Liver (tissue), 3 donors: Measurements from ENCODE around the gene GRIP2.

Source experiments
- JUND ChIP-seq, 2 donors: IDR thresholded peaks; 2 replicates each; pipeline ENCODE4 v1.6.1; 2016; ENCODE audit warnings: antibody characterized with exemption in 2 of 2
- RAD21 ChIP-seq, 2 donors: IDR thresholded peaks; 2 replicates each; pipeline ENCODE4 v1.6.1; 2016; ENCODE audit warnings: antibody characterized with exemption in 2 of 2, mild to moderate bottlenecking in 2 of 2
- SP1 ChIP-seq: IDR thresholded peaks from 2 replicates; pipeline ENCODE4 v1.6.1; 2018; ENCODE audit warnings: antibody characterized with exemption, mild to moderate bottlenecking
- TAF1 ChIP-seq: conservative IDR thresholded peaks from 2 replicates; pipeline ENCODE4 v1.6.1; 2016; ENCODE audit warnings: antibody characterized with exemption, mild to moderate bottlenecking
- TF ChIP-seq, protein P1 (sequence below): fragments of 150-350 bp; IDR thresholded peaks from 2 replicates; pipeline ENCODE4 v1.5.1; 2017; ENCODE audit warnings: improper control_type of control experiment, low read depth, low read length; ENCODE audit not compliant: missing input control
- TF ChIP-seq, protein P2 (sequence below): IDR thresholded peaks from 2 replicates; pipeline ENCODE4 v1.6.1; 2016; ENCODE audit warnings: antibody characterized with exemption
- TF ChIP-seq, protein P3 (sequence below): IDR thresholded peaks from 2 replicates; pipeline ENCODE4 v1.6.1; 2016; ENCODE audit warnings: antibody characterized with exemption, mild to moderate bottlenecking
- TF ChIP-seq, protein P4 (sequence below): IDR thresholded peaks from 2 replicates; pipeline ENCODE4 v1.6.1; 2016; ENCODE audit warnings: antibody characterized with exemption
- donor health status: healthy.
- donor health status: healthy.

DNA sequence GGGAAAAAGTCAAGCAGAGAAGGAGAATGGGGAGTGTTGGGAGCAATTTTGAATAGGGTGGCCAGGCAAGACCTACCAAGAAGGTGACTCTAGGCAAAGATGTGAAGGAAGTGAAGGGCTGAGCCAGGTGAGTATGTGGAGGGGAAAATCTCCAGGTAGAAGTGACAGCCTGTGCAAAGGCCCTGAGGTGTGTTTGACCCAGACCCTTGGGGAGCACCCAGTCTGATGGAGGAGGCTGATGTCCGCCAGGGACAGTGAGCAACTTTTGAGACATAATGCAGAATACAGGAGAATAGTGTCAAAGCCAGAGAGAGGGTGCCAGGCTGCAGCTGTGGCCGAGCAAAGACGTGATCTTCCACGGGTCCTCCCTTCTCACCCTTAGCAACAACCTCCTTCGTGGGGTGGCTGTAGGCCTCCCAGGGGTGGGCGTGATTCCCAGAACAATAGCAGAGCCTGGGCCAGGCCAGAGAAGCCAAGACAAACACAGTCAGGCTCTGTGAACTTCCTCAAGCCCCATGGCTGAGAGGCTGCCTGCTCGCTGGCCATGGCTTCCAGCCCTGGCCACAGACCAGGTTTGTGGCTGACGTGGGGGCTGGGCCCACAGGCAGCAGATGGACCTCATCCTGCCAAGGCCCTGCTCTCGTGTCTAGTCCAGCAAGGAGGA lies 79.7 kb downstream of the GRIP2 start:
- TF ChIP-seq, protein P1, sequence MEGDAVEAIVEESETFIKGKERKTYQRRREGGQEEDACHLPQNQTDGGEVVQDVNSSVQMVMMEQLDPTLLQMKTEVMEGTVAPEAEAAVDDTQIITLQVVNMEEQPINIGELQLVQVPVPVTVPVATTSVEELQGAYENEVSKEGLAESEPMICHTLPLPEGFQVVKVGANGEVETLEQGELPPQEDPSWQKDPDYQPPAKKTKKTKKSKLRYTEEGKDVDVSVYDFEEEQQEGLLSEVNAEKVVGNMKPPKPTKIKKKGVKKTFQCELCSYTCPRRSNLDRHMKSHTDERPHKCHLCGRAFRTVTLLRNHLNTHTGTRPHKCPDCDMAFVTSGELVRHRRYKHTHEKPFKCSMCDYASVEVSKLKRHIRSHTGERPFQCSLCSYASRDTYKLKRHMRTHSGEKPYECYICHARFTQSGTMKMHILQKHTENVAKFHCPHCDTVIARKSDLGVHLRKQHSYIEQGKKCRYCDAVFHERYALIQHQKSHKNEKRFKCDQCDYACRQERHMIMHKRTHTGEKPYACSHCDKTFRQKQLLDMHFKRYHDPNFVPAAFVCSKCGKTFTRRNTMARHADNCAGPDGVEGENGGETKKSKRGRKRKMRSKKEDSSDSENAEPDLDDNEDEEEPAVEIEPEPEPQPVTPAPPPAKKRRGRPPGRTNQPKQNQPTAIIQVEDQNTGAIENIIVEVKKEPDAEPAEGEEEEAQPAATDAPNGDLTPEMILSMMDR: no peak
- TF ChIP-seq RAD21 (IDR thresholded peaks at IDR 0.05) (peak in 1 of 2 donors; percentile 10), TAF1 (no peak), JUND (IDR thresholded peaks at IDR 0.05) (no peak), SP1 (no peak)
- TF ChIP-seq, protein P2, sequence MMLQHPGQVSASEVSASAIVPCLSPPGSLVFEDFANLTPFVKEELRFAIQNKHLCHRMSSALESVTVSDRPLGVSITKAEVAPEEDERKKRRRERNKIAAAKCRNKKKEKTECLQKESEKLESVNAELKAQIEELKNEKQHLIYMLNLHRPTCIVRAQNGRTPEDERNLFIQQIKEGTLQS: no peak
- TF ChIP-seq, protein P3, sequence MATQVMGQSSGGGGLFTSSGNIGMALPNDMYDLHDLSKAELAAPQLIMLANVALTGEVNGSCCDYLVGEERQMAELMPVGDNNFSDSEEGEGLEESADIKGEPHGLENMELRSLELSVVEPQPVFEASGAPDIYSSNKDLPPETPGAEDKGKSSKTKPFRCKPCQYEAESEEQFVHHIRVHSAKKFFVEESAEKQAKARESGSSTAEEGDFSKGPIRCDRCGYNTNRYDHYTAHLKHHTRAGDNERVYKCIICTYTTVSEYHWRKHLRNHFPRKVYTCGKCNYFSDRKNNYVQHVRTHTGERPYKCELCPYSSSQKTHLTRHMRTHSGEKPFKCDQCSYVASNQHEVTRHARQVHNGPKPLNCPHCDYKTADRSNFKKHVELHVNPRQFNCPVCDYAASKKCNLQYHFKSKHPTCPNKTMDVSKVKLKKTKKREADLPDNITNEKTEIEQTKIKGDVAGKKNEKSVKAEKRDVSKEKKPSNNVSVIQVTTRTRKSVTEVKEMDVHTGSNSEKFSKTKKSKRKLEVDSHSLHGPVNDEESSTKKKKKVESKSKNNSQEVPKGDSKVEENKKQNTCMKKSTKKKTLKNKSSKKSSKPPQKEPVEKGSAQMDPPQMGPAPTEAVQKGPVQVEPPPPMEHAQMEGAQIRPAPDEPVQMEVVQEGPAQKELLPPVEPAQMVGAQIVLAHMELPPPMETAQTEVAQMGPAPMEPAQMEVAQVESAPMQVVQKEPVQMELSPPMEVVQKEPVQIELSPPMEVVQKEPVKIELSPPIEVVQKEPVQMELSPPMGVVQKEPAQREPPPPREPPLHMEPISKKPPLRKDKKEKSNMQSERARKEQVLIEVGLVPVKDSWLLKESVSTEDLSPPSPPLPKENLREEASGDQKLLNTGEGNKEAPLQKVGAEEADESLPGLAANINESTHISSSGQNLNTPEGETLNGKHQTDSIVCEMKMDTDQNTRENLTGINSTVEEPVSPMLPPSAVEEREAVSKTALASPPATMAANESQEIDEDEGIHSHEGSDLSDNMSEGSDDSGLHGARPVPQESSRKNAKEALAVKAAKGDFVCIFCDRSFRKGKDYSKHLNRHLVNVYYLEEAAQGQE: no peak
- TF ChIP-seq, protein P4, sequence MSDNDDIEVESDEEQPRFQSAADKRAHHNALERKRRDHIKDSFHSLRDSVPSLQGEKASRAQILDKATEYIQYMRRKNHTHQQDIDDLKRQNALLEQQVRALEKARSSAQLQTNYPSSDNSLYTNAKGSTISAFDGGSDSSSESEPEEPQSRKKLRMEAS: no peak
